Uterus (tissue), 4 donors: ENCODE results near the gene GJB4. TPM values are rescaled to one million over a fixed set of nuclear protein-coding genes. Genes with fewer than 3 reads are reported as not detected.

Source experiments
- DNase-seq, 2 donors: peaks; one replicate each; pipeline ENCODE4 v3.0.0-alpha.2; 2019 to 2020
- H3K27ac ChIP-seq, 2 donors: fragments of 200-600 bp; sonication (generic); 1 replicate in 1 of 2; 2 replicates in 1 of 2; pipeline ENCODE4 v1.5.1; 2016 to 2018
- H3K27me3 ChIP-seq, 2 donors: fragments of 200-600 bp; sonication (generic); one replicate each; pipeline ENCODE4 v1.5.1; 2018 to 2019; ENCODE audit warnings: control low read depth in 1 of 2
- H3K36me3 ChIP-seq, 2 donors: fragments of 200-600 bp; sonication (generic); one replicate each; pipeline ENCODE4 v1.5.1; 2019; ENCODE audit warnings: control low read depth in 1 of 2
- H3K4me1 ChIP-seq, 2 donors: fragments of 200-600 bp; sonication (generic); one replicate each; pipeline ENCODE4 v1.5.1; 2018 to 2019; ENCODE audit warnings: control low read depth in 1 of 2
- H3K4me3 ChIP-seq, 2 donors: fragments of 200-600 bp; sonication (generic); 1 replicate in 1 of 2; 2 replicates in 1 of 2; pipeline ENCODE4 v1.5.1; 2018 to 2019; ENCODE audit warnings: mild to moderate bottlenecking in 1 of 2
- H3K9me3 ChIP-seq, 2 donors: fragments of 200-600 bp; sonication (generic); one replicate each; pipeline ENCODE4 v1.5.1; 2019; ENCODE audit warnings: control low read depth in 1 of 2
- CTCF ChIP-seq, 4 experiments: fragments of 200-600 bp in 2 of 4; fragments of 450-650 bp in 2 of 4; sonication (generic) in 2 of 4; IDR thresholded peaks; one replicate each; pipeline ENCODE4 v1.5.1; 2016 to 2019; ENCODE audit warnings: antibody characterized with exemption in 4 of 4, mild to moderate bottlenecking in 2 of 4, moderate library complexity in 1 of 4
- POLR2A ChIP-seq, 2 donors: fragments of 450-650 bp; IDR thresholded peaks; one replicate each; pipeline ENCODE4 v1.6.1; 2016; ENCODE audit warnings: antibody characterized with exemption in 2 of 2, mild to moderate bottlenecking in 1 of 2, moderate library complexity in 1 of 2
- intact Hi-C: fragments of 100-400 bp; cut with DNase I; formaldehyde crosslinking; loops from one replicate; pipeline ENCODE4 v1.15.1; 2023; ENCODE audit warnings: low total_unique reads
- total RNA-seq, 4 donors: library from RNA; depleted of rRNA in 3 of 4; stranded (reverse); fragments of >200 nt in 3 of 4; gene quantifications; one replicate each; pipeline versions ENCODE4 v1.1.0 to v1.2.4, GENCODE V29; 2014 to 2023
- donor health status: DM: yes; HTN: yes; CAD: no.

Gene GJB4
- total RNA-seq, 4 donors from 2014 or later = not detected

GRCh38 chr1:34778381-34778780, 18.8 kb downstream of the GJB4 start:
- intact Hi-C loops = no loop called here
- peaks cover 8 to 28% of the 10 kb centered on the region in 2 donors for H3K27me3 ChIP-seq
- H3K36me3 ChIP-seq = no peaks in the 10 kb centered on the region
- no peak overlapping the region for H3K27ac ChIP-seq
- DNase-seq = no peak
- no peaks in the 10 kb centered on the region for H3K9me3 ChIP-seq
- TF ChIP-seq CTCF (IDR thresholded peaks at IDR 0.05) = no peak
- no peak for TF ChIP-seq POLR2A (IDR thresholded peaks at IDR 0.05)
- H3K4me3 ChIP-seq = no peak overlapping the region
- peaks cover 0 to 9% of the 10 kb centered on the region in 2 donors for H3K4me1 ChIP-seq

- H3K4me1 ChIP-seq = peaks cover 0 to 9% of the 10 kb centered on the region in 2 donors
- DNase-seq = no peak
- H3K36me3 ChIP-seq = no peaks in the 10 kb centered on the region
- H3K27me3 ChIP-seq = peaks cover 8 to 28% of the 10 kb centered on the region in 2 donors
- intact Hi-C loops = no loop called here
- H3K9me3 ChIP-seq = no peaks in the 10 kb centered on the region
- no peak overlapping the region for H3K4me3 ChIP-seq
- no peak for TF ChIP-seq POLR2A (IDR thresholded peaks at IDR 0.05)
- no peak for TF ChIP-seq CTCF (IDR thresholded peaks at IDR 0.05)
- no peak overlapping the region for H3K27ac ChIP-seq
Measured at GRCh38 chr1:34779005-34779404, 19.5 kb downstream of the GJB4 start.

GRCh38 chr1:34779526-34779925, 20.0 kb downstream of the GJB4 start:
- peaks cover 8 to 28% of the 10 kb centered on the region in 2 donors for H3K27me3 ChIP-seq
- H3K4me1 ChIP-seq = peaks cover 0 to 9% of the 10 kb centered on the region in 2 donors
- intact Hi-C loops = no loop called here
- H3K36me3 ChIP-seq = no peaks in the 10 kb centered on the region
- no peak for TF ChIP-seq CTCF (IDR thresholded peaks at IDR 0.05)
- no peak for TF ChIP-seq POLR2A (IDR thresholded peaks at IDR 0.05)
- H3K9me3 ChIP-seq = no peaks in the 10 kb centered on the region
- no peak overlapping the region for H3K27ac ChIP-seq
- no peak for DNase-seq
- no peak overlapping the region for H3K4me3 ChIP-seq

GRCh38 chr1:34779962-34780361, 20.4 kb downstream of the GJB4 start:
- peaks cover 0 to 9% of the 10 kb centered on the region in 2 donors for H3K4me1 ChIP-seq
- H3K27me3 ChIP-seq = peaks cover 8 to 28% of the 10 kb centered on the region in 2 donors
- H3K27ac ChIP-seq = no peak overlapping the region
- no peak for DNase-seq
- no peaks in the 10 kb centered on the region for H3K9me3 ChIP-seq
- no peak for TF ChIP-seq POLR2A (IDR thresholded peaks at IDR 0.05)
- no peak for TF ChIP-seq CTCF (IDR thresholded peaks at IDR 0.05)
- intact Hi-C loops = no loop called here
- H3K4me3 ChIP-seq = no peak overlapping the region
- H3K36me3 ChIP-seq = no peaks in the 10 kb centered on the region

- Histone ChIP-seq H3K4me3 (no peak overlapping the region), H3K36me3 (no peaks in the 10 kb centered on the region), H3K4me1 (peaks cover 0 to 9% of the 10 kb centered on the region in 2 donors), H3K27ac (no peak overlapping the region), H3K9me3 (no peaks in the 10 kb centered on the region), H3K27me3 (peaks cover 8 to 28% of the 10 kb centered on the region in 2 donors)
- DNase-seq = no peak
- intact Hi-C loops = no loop called here
- TF ChIP-seq POLR2A (IDR thresholded peaks at IDR 0.05) (no peak), CTCF (IDR thresholded peaks at IDR 0.05) (no peak)
Measured at GRCh38 chr1:34780528-34780927, 21.0 kb downstream of the GJB4 start.
